Chondrocyte (in vitro differentiated cells): ENCODE data around the gene MYO9B. TPM values are rescaled to one million over a fixed set of nuclear protein-coding genes. Genes with fewer than 3 reads are reported as not detected.
A peak's percentile ranks its signal among the peaks of the same experiment; 100 is the strongest.

ENCODE experiments used
- DNase-seq: peaks from one replicate; pipeline ENCODE4 v3.0.0; 2021; ENCODE audit warnings: mixed read lengths, low spot score
- H3K27ac Mint-ChIP-seq: one replicate; pipeline ENCODE4 v1.8.0; 2021; ENCODE audit warnings: mild to moderate bottlenecking, moderate library complexity, mixed read lengths; ENCODE audit not compliant: unreplicated experiment
- H3K27me3 Mint-ChIP-seq: 2 replicates; pipeline ENCODE4 v1.8.0; 2021; ENCODE audit warnings: low read depth, mixed read lengths
- H3K36me3 Mint-ChIP-seq: 2 replicates; pipeline ENCODE4 v1.8.0; 2021; ENCODE audit warnings: low read depth, mixed read lengths
- H3K4me1 Mint-ChIP-seq: 2 replicates; pipeline ENCODE4 v1.8.0; 2021; ENCODE audit warnings: low read depth, mild to moderate bottlenecking, mixed read lengths
- H3K4me3 Mint-ChIP-seq: one replicate; pipeline ENCODE4 v1.8.0; 2021; ENCODE audit warnings: mild to moderate bottlenecking, moderate library complexity, mixed read lengths; ENCODE audit not compliant: unreplicated experiment
- H3K9me3 Mint-ChIP-seq: 2 replicates; pipeline ENCODE4 v1.8.0; 2021; ENCODE audit warnings: low read depth, mixed read lengths
- CTCF ChIP-seq: fragments of 200-600 bp; sonication (generic); IDR thresholded peaks from 2 replicates; pipeline ENCODE4 v1.5.0; 2021; ENCODE audit warnings: antibody characterized with exemption, mild to moderate bottlenecking, moderate library complexity
- total RNA-seq: library from RNA; stranded (reverse); gene quantifications from 3 replicates; pipeline ENCODE4 v1.2.1, GENCODE V29; 2021

MYO9B gene
- total RNA-seq, 1 donor from 2014 or later: 94.6 TPM

- H3K4me1 Mint-ChIP-seq: peaks cover 2% of the 10 kb centered on the region
- H3K27me3 Mint-ChIP-seq: no peaks in the 10 kb centered on the region
- no peak for DNase-seq
- no peak overlapping the region for H3K27ac Mint-ChIP-seq
- no peak overlapping the region for H3K4me3 Mint-ChIP-seq
- peak; percentile 73 for TF ChIP-seq CTCF
- H3K9me3 Mint-ChIP-seq: no peaks in the 10 kb centered on the region
- H3K36me3 Mint-ChIP-seq: peaks cover 51% of the 10 kb centered on the region
These were observed 129.9 kb downstream of the MYO9B start for GRCh38 chr19:17205237-17206140.

GRCh38 chr19:17206736-17207581 is 131.4 kb downstream of the MYO9B start:
- Mint-ChIP-seq H3K9me3 (no peaks in the 10 kb centered on the region), H3K4me3 (no peak overlapping the region), H3K27me3 (no peaks in the 10 kb centered on the region), H3K4me1 (peaks cover 2% of the 10 kb centered on the region), H3K36me3 (peaks cover 42% of the 10 kb centered on the region), H3K27ac (no peak overlapping the region)
- DNase-seq: no peak
- no peak for TF ChIP-seq CTCF

GRCh38 chr19:17209126-17210036 is 133.8 kb downstream of the MYO9B start:
- Mint-ChIP-seq H3K4me1 (peaks cover 4% of the 10 kb centered on the region), H3K27ac (peak overlapping the region; percentile 61), H3K4me3 (no peak overlapping the region), H3K36me3 (peaks cover 28% of the 10 kb centered on the region), H3K27me3 (no peaks in the 10 kb centered on the region), H3K9me3 (no peaks in the 10 kb centered on the region)
- no peak for DNase-seq
- no peak for TF ChIP-seq CTCF

- H3K4me3 Mint-ChIP-seq: no peak overlapping the region
- no peak overlapping the region for H3K27ac Mint-ChIP-seq
- H3K27me3 Mint-ChIP-seq: no peaks in the 10 kb centered on the region
- DNase-seq: no peak
- no peaks in the 10 kb centered on the region for H3K9me3 Mint-ChIP-seq
- H3K4me1 Mint-ChIP-seq: peaks cover 12% of the 10 kb centered on the region
- H3K36me3 Mint-ChIP-seq: peaks cover 24% of the 10 kb centered on the region
- no peak for TF ChIP-seq CTCF
These were observed 134.7 kb downstream of the MYO9B start for GRCh38 chr19:17210296-17210695.
